H9 (cell line): ENCODE results near the gene LIX1. TPM values are rescaled to one million over a fixed set of nuclear protein-coding genes. Genes with fewer than 3 reads are reported as not detected.

ENCODE experiments used
- DNase-seq: peaks from one replicate; pipeline ENCODE4 v3.0.0-alpha.2; 2017
- H2AFZ ChIP-seq: one replicate; pipeline ENCODE4 v1.6.1; 2013; ENCODE audit warnings: mild to moderate bottlenecking, low read length, control low read depth, moderate library complexity
- H2AK5ac ChIP-seq: 2 replicates; pipeline ENCODE4 v1.6.1; 2013; ENCODE audit warnings: low read length, control low read depth, mixed read lengths; ENCODE audit not compliant: insufficient read length
- H2BK120ac ChIP-seq: one replicate; pipeline ENCODE4 v1.6.1; 2013; ENCODE audit warnings: low read depth, mild to moderate bottlenecking, low read length, control low read depth, inconsistent platforms; ENCODE audit not compliant: poor library complexity, severe bottlenecking
- H2BK12ac ChIP-seq: 2 replicates; pipeline ENCODE4 v1.6.1; 2013; ENCODE audit warnings: low read length, control low read depth, mixed read lengths, low read depth; ENCODE audit not compliant: insufficient read length
- H2BK15ac ChIP-seq: 2 replicates; pipeline ENCODE4 v1.6.1; 2013; ENCODE audit warnings: low read depth, low read length, control low read depth
- H2BK20ac ChIP-seq: one replicate; pipeline ENCODE4 v1.6.1; 2013; ENCODE audit warnings: low read depth, mild to moderate bottlenecking, low read length, control low read depth, inconsistent platforms; ENCODE audit not compliant: poor library complexity, severe bottlenecking
- H2BK5ac ChIP-seq: 2 replicates; pipeline ENCODE4 v1.6.1; 2013; ENCODE audit warnings: low read length, control low read depth, mixed read lengths; ENCODE audit not compliant: insufficient read length
- H3K14ac ChIP-seq: 2 replicates; pipeline ENCODE4 v1.6.1; 2013; ENCODE audit warnings: low read length, control low read depth; ENCODE audit not compliant: insufficient read depth
- H3K18ac ChIP-seq: 2 replicates; pipeline ENCODE4 v1.6.1; 2013; ENCODE audit warnings: low read depth, mild to moderate bottlenecking, mixed read lengths, low read length, control low read depth; ENCODE audit not compliant: insufficient read length
- H3K23ac ChIP-seq: 2 replicates; pipeline ENCODE4 v1.6.1; 2013; ENCODE audit warnings: low read length, control low read depth, mixed read lengths, low read depth; ENCODE audit not compliant: insufficient read length
- H3K23me2 ChIP-seq: 2 replicates; pipeline ENCODE4 v1.6.1; 2013; ENCODE audit warnings: low read depth, mild to moderate bottlenecking, mixed read lengths, low read length, control low read depth; ENCODE audit not compliant: insufficient read length, poor library complexity, severe bottlenecking
- H3K27ac ChIP-seq: 2 replicates; pipeline ENCODE4 v1.5.1; 2013; ENCODE audit warnings: low read length, control low read depth, mixed read lengths, low read depth; ENCODE audit not compliant: insufficient read length
- H3K27me3 ChIP-seq: 2 replicates; pipeline ENCODE4 v1.6.1; 2013; ENCODE audit warnings: low read length, control low read depth, inconsistent platforms; ENCODE audit not compliant: insufficient read depth
- H3K4ac ChIP-seq: 2 replicates; pipeline ENCODE4 v1.6.1; 2013; ENCODE audit warnings: low read depth, mild to moderate bottlenecking, control low read depth, inconsistent platforms, low read length, moderate library complexity
- H3K4me1 ChIP-seq: 2 replicates; pipeline ENCODE4 v1.6.1; 2013; ENCODE audit warnings: low read length, control low read depth, inconsistent platforms; ENCODE audit not compliant: insufficient read depth
- H3K4me2 ChIP-seq: 2 replicates; pipeline ENCODE4 v1.6.1; 2013; ENCODE audit warnings: low read length, control low read depth, mixed read lengths; ENCODE audit not compliant: insufficient read length, insufficient read depth
- H3K56ac ChIP-seq: 2 replicates; pipeline ENCODE4 v1.6.1; 2013; ENCODE audit warnings: low read depth, mild to moderate bottlenecking, mixed read lengths, low read length, control low read depth; ENCODE audit not compliant: insufficient read length
- H3K79me1 ChIP-seq: 2 replicates; pipeline ENCODE4 v1.6.1; 2013; ENCODE audit warnings: low read depth, mild to moderate bottlenecking, moderate library complexity, low read length, control low read depth, inconsistent platforms; ENCODE audit not compliant: insufficient read depth, poor library complexity, severe bottlenecking
- H3K79me2 ChIP-seq: 2 replicates; pipeline ENCODE4 v1.6.1; 2013; ENCODE audit warnings: low read length, control low read depth, inconsistent platforms; ENCODE audit not compliant: insufficient read depth
- H3K9ac ChIP-seq: 2 replicates; pipeline ENCODE4 v1.6.1; 2013; ENCODE audit warnings: low read length, control low read depth, mixed read lengths; ENCODE audit not compliant: insufficient read length; ENCODE audit errors: extremely low read depth
- H3K9me3 ChIP-seq: one replicate; pipeline ENCODE4 v1.6.1; 2013; ENCODE audit warnings: low read depth, low read length, inconsistent platforms; ENCODE audit not compliant: control insufficient read depth
- H3T11ph ChIP-seq: one replicate; pipeline ENCODE4 v1.6.1; 2013; ENCODE audit warnings: mild to moderate bottlenecking, low read length, control low read depth, inconsistent platforms
- H4K20me1 ChIP-seq: one replicate; pipeline ENCODE4 v1.6.1; 2013; ENCODE audit not compliant: control insufficient read depth, insufficient read length, insufficient read depth
- H4K5ac ChIP-seq: 2 replicates; pipeline ENCODE4 v1.6.1; 2013; ENCODE audit warnings: low read depth, mild to moderate bottlenecking, mixed read lengths, low read length, control low read depth; ENCODE audit not compliant: insufficient read length
- H4K8ac ChIP-seq: replicated peaks from 2 replicates; pipeline ENCODE4 v1.6.1; 2013; ENCODE audit warnings: low read length, control low read depth, mixed read lengths, low read depth; ENCODE audit not compliant: insufficient read length
- H4K91ac ChIP-seq: 2 replicates; pipeline ENCODE4 v1.6.1; 2013; ENCODE audit warnings: low read depth, mild to moderate bottlenecking, moderate library complexity, mixed read lengths, low read length, control low read depth; ENCODE audit not compliant: insufficient read length
- H3K27ac Mint-ChIP-seq, 3 experiments: 2 replicates in 2 of 3; 3 replicates in 1 of 3; pipeline ENCODE4 v1.8.0; 2020 to 2021; ENCODE audit warnings: mixed read lengths in 3 of 3, mild to moderate bottlenecking in 1 of 3, moderate library complexity in 1 of 3
- H3K27me3 Mint-ChIP-seq: 2 replicates; pipeline ENCODE4 v1.8.0; 2021; ENCODE audit warnings: low read depth, mild to moderate bottlenecking, moderate library complexity, mixed read lengths
- H3K36me3 Mint-ChIP-seq, 3 experiments: 2 replicates in 2 of 3; 3 replicates in 1 of 3; pipeline ENCODE4 v1.8.0; 2020 to 2021; ENCODE audit warnings: low read depth in 3 of 3, mixed read lengths in 3 of 3; ENCODE audit not compliant: insufficient read depth in 1 of 3
- H3K4me1 Mint-ChIP-seq, 2 experiments: 2 replicates each; pipeline ENCODE4 v1.8.0; 2020; ENCODE audit warnings: mixed read lengths in 2 of 2
- H3K4me3 Mint-ChIP-seq, 2 experiments: 2 replicates in 1 of 2; 3 replicates in 1 of 2; pipeline ENCODE4 v1.8.0; 2020 to 2021; ENCODE audit warnings: mild to moderate bottlenecking in 2 of 2, mixed read lengths in 2 of 2, moderate library complexity in 1 of 2
- H3K9me3 Mint-ChIP-seq, 2 experiments: 2 replicates in 1 of 2; 3 replicates in 1 of 2; pipeline ENCODE4 v1.8.0; 2020; ENCODE audit warnings: mild to moderate bottlenecking in 2 of 2, mixed read lengths in 2 of 2, moderate library complexity in 1 of 2
- WGBS: extraction: QIAGEN DNeasy Blood & Tissue Kit; methylation state at CpG from one replicate; pipeline ENCODE4 v1.1.7; 2013; ENCODE audit warnings: missing lambda C conversion rate, low lambda C conversion rate, mixed read lengths; ENCODE audit not compliant: insufficient read length; ENCODE audit errors: extremely low coverage; 5-methylcytosine and 5-hydroxymethylcytosine counted together
- total RNA-seq: library from RNA; stranded (reverse); gene quantifications from 2 replicates; pipeline ENCODE4 v1.2.1, GENCODE V29; 2021
- TF ChIP-seq, protein P1 (sequence below): fragments of 200-600 bp; sonication (generic); conservative IDR thresholded peaks from 3 replicates; pipeline ENCODE4 v1.8.0; 2021; ENCODE audit warnings: antibody characterized with exemption, mild to moderate bottlenecking

LIX1 gene
- total RNA-seq, 1 experiment from 2014 or later = 0.13 TPM

DNA sequence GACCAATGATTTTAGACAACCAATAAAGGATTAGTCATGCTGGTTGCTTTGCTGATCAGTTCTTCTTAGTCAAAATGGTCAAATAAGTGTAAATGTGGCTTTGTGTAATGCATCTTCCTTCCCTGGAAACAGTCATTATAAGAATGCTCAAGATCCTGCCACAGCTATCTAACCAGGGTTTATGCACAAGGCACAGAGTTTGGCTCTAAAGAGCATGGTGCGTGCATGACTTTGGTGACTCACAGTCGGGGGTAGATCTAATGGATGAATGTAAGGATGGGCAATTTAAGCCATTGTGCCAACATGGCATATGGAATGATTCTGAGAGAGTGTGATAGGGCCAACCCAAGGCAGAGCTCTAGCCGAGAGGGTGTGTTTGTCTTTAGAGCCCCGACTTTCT, 6.5 kb downstream of the LIX1 start:
- H3K4me2 ChIP-seq = no peak overlapping the region
- no peak for DNase-seq
- Mint-ChIP-seq H3K4me1 (peaks cover 23 to 38% of the 10 kb centered on the region in 2 experiments), H3K36me3 (peaks cover 0 to 3% (median 0%) of the 10 kb centered on the region in 3 experiments; a peak in 2 of 7 replicates), H3K4me3 (no peak overlapping the region), H3K9me3 (peaks cover 0 to 2% of the 10 kb centered on the region in 2 experiments; a peak in 1 of 5 replicates), H3K27ac (peak overlapping the region in 1 of 3 experiments; percentile 39; a peak in 1 of 7 replicates), H3K27me3 (no peaks in the 10 kb centered on the region)
- no peak overlapping the region for H3K56ac ChIP-seq
- WGBS = no CpG with 5 or more reads among the region's 4 CpGs
- no peaks in the 10 kb centered on the region for H3K4me1 ChIP-seq
- H2BK5ac ChIP-seq = no peak overlapping the region
- no peak overlapping the region for H4K5ac ChIP-seq
- H3K23ac ChIP-seq = no peak overlapping the region
- H3K9ac ChIP-seq = no peak overlapping the region
- H3K23me2 ChIP-seq = no peaks in the 10 kb centered on the region
- no peak overlapping the region for H2BK15ac ChIP-seq
- no peak overlapping the region for H4K8ac ChIP-seq
- no peak overlapping the region for H2AFZ ChIP-seq
- no peak overlapping the region for H2AK5ac ChIP-seq
- H3K9me3 ChIP-seq = no peaks in the 10 kb centered on the region
- no peaks in the 10 kb centered on the region for H3K79me2 ChIP-seq
- no peak overlapping the region for H3K27ac ChIP-seq
- no peak overlapping the region for H3K18ac ChIP-seq
- H3T11ph ChIP-seq = no peak overlapping the region
- no peak overlapping the region for H2BK120ac ChIP-seq
- H3K4ac ChIP-seq = no peak overlapping the region
- H3K79me1 ChIP-seq = no peaks in the 10 kb centered on the region
- H3K27me3 ChIP-seq = no peaks in the 10 kb centered on the region
- no peak overlapping the region for H2BK20ac ChIP-seq
- H3K14ac ChIP-seq = no peak overlapping the region
- H4K20me1 ChIP-seq = no peaks in the 10 kb centered on the region
- H4K91ac ChIP-seq = no peak overlapping the region
- TF ChIP-seq, protein P1, sequence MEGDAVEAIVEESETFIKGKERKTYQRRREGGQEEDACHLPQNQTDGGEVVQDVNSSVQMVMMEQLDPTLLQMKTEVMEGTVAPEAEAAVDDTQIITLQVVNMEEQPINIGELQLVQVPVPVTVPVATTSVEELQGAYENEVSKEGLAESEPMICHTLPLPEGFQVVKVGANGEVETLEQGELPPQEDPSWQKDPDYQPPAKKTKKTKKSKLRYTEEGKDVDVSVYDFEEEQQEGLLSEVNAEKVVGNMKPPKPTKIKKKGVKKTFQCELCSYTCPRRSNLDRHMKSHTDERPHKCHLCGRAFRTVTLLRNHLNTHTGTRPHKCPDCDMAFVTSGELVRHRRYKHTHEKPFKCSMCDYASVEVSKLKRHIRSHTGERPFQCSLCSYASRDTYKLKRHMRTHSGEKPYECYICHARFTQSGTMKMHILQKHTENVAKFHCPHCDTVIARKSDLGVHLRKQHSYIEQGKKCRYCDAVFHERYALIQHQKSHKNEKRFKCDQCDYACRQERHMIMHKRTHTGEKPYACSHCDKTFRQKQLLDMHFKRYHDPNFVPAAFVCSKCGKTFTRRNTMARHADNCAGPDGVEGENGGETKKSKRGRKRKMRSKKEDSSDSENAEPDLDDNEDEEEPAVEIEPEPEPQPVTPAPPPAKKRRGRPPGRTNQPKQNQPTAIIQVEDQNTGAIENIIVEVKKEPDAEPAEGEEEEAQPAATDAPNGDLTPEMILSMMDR = no peak
- no peak overlapping the region for H2BK12ac ChIP-seq
